Measurements from ENCODE around the gene BACE2.
"Not testable (repeated sequence)": the region's sequence is repeated elsewhere in the genome, so short reads cannot be mapped to it uniquely, and the experiment has no call there.

BACE2 gene

GRCh38 chr21:41235201-41235600 is 67.2 kb downstream of the BACE2 start:
- DNase-seq (ENCODE audit: extremely low read depth in 1 of 2, low read depth in 1 of 2): no peak

- no peak for DNase-seq (ENCODE audit: extremely low read depth in 1 of 2, low read depth in 1 of 2)
These were observed 68.5 kb downstream of the BACE2 start for GRCh38 chr21:41236352-41236973.

GRCh38 chr21:41238081-41238796 is 70.3 kb downstream of the BACE2 start:
- not testable (repeated sequence) for DNase-seq (ENCODE audit: extremely low read depth in 1 of 2, low read depth in 1 of 2)

- no peak for DNase-seq (ENCODE audit: extremely low read depth in 1 of 2, low read depth in 1 of 2)
These were observed 72.1 kb downstream of the BACE2 start for GRCh38 chr21:41240040-41240439.

GRCh38 chr21:41241341-41241740 is 73.4 kb downstream of the BACE2 start:
- DNase-seq (ENCODE audit: extremely low read depth in 1 of 2, low read depth in 1 of 2): no peak

- DNase-seq (ENCODE audit: extremely low read depth in 1 of 2, low read depth in 1 of 2): no peak
These were observed 74.4 kb downstream of the BACE2 start for GRCh38 chr21:41242238-41242829.

GRCh38 chr21:41243107-41243506 is 75.1 kb downstream of the BACE2 start:
- no peak for DNase-seq (ENCODE audit: extremely low read depth in 1 of 2, low read depth in 1 of 2)

GRCh38 chr21:41244266-41244880 is 76.4 kb downstream of the BACE2 start:
- DNase-seq (ENCODE audit: extremely low read depth in 1 of 2, low read depth in 1 of 2): not testable (repeated sequence)

GRCh38 chr21:41245509-41246135 is 77.7 kb downstream of the BACE2 start:
- DNase-seq (ENCODE audit: extremely low read depth in 1 of 2, low read depth in 1 of 2): no peak

GRCh38 chr21:41246808-41247207 is 78.8 kb downstream of the BACE2 start:
- DNase-seq (ENCODE audit: extremely low read depth in 1 of 2, low read depth in 1 of 2): no peak

GRCh38 chr21:41247561-41248545 is 79.9 kb downstream of the BACE2 start:
- DNase-seq (ENCODE audit: extremely low read depth in 1 of 2, low read depth in 1 of 2): no peak

GRCh38 chr21:41249476-41249875 is 81.5 kb downstream of the BACE2 start:
- DNase-seq (ENCODE audit: extremely low read depth in 1 of 2, low read depth in 1 of 2): no peak

GRCh38 chr21:41250519-41250918 is 82.6 kb downstream of the BACE2 start:
- no peak for DNase-seq (ENCODE audit: extremely low read depth in 1 of 2, low read depth in 1 of 2)

- no peak for DNase-seq (ENCODE audit: extremely low read depth in 1 of 2, low read depth in 1 of 2)
These were observed 84.1 kb downstream of the BACE2 start for GRCh38 chr21:41251961-41252642.

GRCh38 chr21:41254090-41254700 is 86.2 kb downstream of the BACE2 start:
- no peak for DNase-seq (ENCODE audit: extremely low read depth in 1 of 2, low read depth in 1 of 2)

- no peak for DNase-seq (ENCODE audit: extremely low read depth in 1 of 2, low read depth in 1 of 2)
These were observed 87.2 kb downstream of the BACE2 start for GRCh38 chr21:41255190-41255589.

- not testable (repeated sequence) for DNase-seq (ENCODE audit: extremely low read depth in 1 of 2, low read depth in 1 of 2)
These were observed 88.3 kb downstream of the BACE2 start for GRCh38 chr21:41256231-41256630.

GRCh38 chr21:41256771-41257702 is 89.1 kb downstream of the BACE2 start:
- DNase-seq (ENCODE audit: extremely low read depth in 1 of 2, low read depth in 1 of 2): no peak

All from stimulated activated CD8-positive, alpha-beta memory T cell treated with anti-CD3 and anti-CD28 coated beads, Interleukin-7, amount 100 ng/mL, for 48 hours (primary cell).